Ovary (tissue), 9 donors: ENCODE measurements around the gene ALKBH5. TPM values are rescaled to one million over a fixed set of nuclear protein-coding genes. Genes with fewer than 3 reads are reported as not detected.

Source experiments
- DNase-seq, 5 donors: peaks; one replicate each; pipeline ENCODE4 v3.0.0-alpha.2; 2019 to 2020
- H3K27ac ChIP-seq, 2 donors: fragments of 200-600 bp; one replicate each; pipeline versions ENCODE4 v1.5.1 to v1.8.0; 2019 to 2022
- H3K27me3 ChIP-seq: fragments of 200-600 bp; one replicate; pipeline ENCODE4 v1.8.0; 2022
- H3K36me3 ChIP-seq: fragments of 200-600 bp; sonication (generic); one replicate; pipeline ENCODE4 v1.5.1; 2019
- H3K4me1 ChIP-seq: one replicate; pipeline ENCODE4 v1.8.1; 2013; ENCODE audit warnings: mild to moderate bottlenecking, moderate library complexity; ENCODE audit not compliant: insufficient read depth
- H3K4me3 ChIP-seq: fragments of 200-600 bp; sonication (generic); one replicate; pipeline ENCODE4 v1.5.1; 2017
- H3K9me3 ChIP-seq, 2 donors: fragments of 200-600 bp in 1 of 2; sonication (generic) in 1 of 2; one replicate each; pipeline versions ENCODE4 v1.5.1 to v1.8.1; 2013 to 2019; ENCODE audit warnings: mild to moderate bottlenecking in 1 of 2, moderate library complexity in 1 of 2
- EP300 ChIP-seq: sonication (generic); formaldehyde crosslinking; IDR thresholded peaks from one replicate; pipeline ENCODE4 v1.6.1; 2017; ENCODE audit warnings: antibody characterized with exemption
- POLR2A ChIP-seq: fragments of 450-650 bp; IDR thresholded peaks from one replicate; pipeline ENCODE4 v1.6.1; 2017; ENCODE audit warnings: antibody characterized with exemption, mild to moderate bottlenecking, moderate library complexity
- WGBS, 3 donors: extraction: QIAGEN DNeasy Blood & Tissue Kit in 1 of 3; methylation state at CpG; one replicate each; pipeline versions ENCODE4 v1.1.5 to v1.1.7; 2013 to 2017; 5-methylcytosine and 5-hydroxymethylcytosine counted together
- intact Hi-C, 4 donors: fragments of 100-400 bp; cut with DNase I; formaldehyde crosslinking; loops; one replicate each; pipeline versions ENCODE4 v1.11.0 to v1.15.1; 2022 to 2023
- polyA plus RNA-seq, 2 donors: library from polyadenylated mRNA; stranded (reverse); fragments of 200-250 nt in 1 of 2; fragments of 350-450 nt in 1 of 2; fragmentation: Illumina TruSeq in 1 of 2; extraction: RNeasy Lipid Tissue Mini Kit (QIAGEN cat#74804) in 1 of 2; gene quantifications; one replicate each; pipeline ENCODE4 v1.2.3, GENCODE V29; 2013 to 2014
- total RNA-seq, 7 donors: library from RNA; depleted of rRNA in 2 of 7; stranded (reverse); fragments of >200 nt in 2 of 7; fragmentation: NEBNext Ultra II Directional in 3 of 7; extraction: Animal tissue kit (Norgen Biotek cat#: 25700) in 3 of 7; gene quantifications; one replicate each; pipeline versions ENCODE4 v1.1.0 to v1.2.4, GENCODE V29; 2016 to 2023
- TF ChIP-seq, protein P1 (sequence below), 3 donors: fragments of 450-650 bp in 2 of 3; fragments of 200-600 bp in 1 of 3; IDR thresholded peaks; one replicate each; pipeline versions ENCODE4 v1.5.1 to v1.8.0; 2016 to 2022; ENCODE audit warnings: antibody characterized with exemption in 3 of 3, mild to moderate bottlenecking in 1 of 3
- donor health status: DM: no; HTN: no; CAD: no; lungs with moderate emphysema.
- donor health status: DM: no; HTN: no; CAD: no.
- donor health status: Bipolar disorder and iron deficiency.
- donor health status: DM: yes; HTN: yes; CAD: no.
- donor health status: DM: no; HTN: no; CAD: no.
- donor health status: DM: yes; HTN: yes; CAD: no.

Gene ALKBH5
- total and polyA plus RNA-seq, 9 donors, result 39.6 to 137 (median 102) TPM

DNA sequence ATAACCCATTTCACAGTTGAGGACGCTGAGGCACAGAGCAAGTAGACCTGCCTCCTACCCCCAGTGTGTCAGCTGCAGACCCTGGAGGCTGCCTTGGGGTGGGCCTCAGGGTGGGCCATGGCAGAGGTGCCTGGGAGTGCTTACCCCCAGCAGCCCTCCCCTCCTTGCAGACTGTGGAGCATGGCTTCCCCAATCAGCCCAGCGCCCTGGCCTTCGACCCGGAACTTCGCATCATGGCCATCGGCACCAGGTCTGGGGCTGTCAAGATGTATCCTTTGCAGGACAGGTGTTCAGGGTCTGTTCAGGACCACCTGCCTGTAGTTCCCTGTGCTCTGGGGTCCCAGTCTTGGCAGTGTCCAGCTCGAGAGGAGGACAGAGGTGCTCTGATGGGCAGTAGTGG is 46.1 kb downstream of the ALKBH5 start:
- intact Hi-C loops, result loop anchor here in 1 of 4 donors (5.0 to 10.0 kb wide), 2 partner anchors 42 to 75 kb away; no protein-coding TSS in a partner anchor
- TF ChIP-seq EP300 (no peak), POLR2A (no peak)
- TF ChIP-seq, protein P1, sequence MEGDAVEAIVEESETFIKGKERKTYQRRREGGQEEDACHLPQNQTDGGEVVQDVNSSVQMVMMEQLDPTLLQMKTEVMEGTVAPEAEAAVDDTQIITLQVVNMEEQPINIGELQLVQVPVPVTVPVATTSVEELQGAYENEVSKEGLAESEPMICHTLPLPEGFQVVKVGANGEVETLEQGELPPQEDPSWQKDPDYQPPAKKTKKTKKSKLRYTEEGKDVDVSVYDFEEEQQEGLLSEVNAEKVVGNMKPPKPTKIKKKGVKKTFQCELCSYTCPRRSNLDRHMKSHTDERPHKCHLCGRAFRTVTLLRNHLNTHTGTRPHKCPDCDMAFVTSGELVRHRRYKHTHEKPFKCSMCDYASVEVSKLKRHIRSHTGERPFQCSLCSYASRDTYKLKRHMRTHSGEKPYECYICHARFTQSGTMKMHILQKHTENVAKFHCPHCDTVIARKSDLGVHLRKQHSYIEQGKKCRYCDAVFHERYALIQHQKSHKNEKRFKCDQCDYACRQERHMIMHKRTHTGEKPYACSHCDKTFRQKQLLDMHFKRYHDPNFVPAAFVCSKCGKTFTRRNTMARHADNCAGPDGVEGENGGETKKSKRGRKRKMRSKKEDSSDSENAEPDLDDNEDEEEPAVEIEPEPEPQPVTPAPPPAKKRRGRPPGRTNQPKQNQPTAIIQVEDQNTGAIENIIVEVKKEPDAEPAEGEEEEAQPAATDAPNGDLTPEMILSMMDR (IDR thresholded peaks at IDR 0.05), result no peak
- H3K27ac ChIP-seq, result no peak overlapping the region
- no peak overlapping the region for H3K4me3 ChIP-seq
- WGBS, 3 donors, result 87 to 90% (median 88%) methylated on average over 7 of the region's 7 CpGs
- no peaks in the 10 kb centered on the region for H3K36me3 ChIP-seq
- H3K4me1 ChIP-seq, result peaks cover 3% of the 10 kb centered on the region
- H3K27me3 ChIP-seq, result no peaks in the 10 kb centered on the region
- no peaks in the 10 kb centered on the region for H3K9me3 ChIP-seq
- no peak for DNase-seq

DNA sequence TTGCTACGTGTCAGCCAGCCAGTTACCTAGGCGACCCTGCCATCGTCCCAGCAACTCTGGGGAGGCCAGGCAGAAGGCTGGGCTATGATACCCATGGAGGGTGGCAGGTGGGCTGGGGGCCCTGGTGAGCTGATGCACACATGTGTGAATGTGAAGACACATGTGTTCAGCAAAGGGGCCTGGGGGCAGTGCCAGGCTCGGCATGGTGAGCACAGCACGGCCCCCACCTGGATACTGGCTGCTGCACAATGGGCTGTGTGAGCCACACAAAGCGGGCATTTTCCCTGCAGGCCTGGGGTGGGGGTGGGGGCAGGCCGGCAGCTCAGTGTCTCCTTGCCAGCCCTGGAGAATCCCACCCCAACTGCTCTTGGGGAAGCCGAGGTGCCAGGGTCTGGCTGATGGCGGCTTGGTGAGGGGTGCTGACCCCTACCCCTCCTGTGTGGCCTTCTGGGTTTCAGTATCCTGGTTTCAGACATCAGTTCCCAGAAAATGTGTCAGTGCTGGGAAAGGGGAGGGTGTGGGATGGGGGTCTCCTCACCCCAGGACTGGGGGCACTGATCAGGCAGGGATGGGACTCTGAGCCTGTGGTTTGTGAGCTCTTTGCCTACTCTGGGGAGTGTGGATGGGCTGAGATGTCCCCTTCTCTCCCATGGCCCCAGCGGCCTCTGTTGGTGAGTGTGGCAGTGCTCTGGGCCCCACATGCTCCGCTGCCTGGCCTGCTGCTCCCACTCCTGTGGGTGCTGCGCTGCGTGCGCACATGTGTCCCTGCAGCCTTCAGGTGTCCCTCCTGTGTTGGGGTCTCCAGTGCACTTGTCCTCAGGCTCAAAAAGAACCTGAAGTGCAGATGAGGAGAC is 46.9 kb downstream of the ALKBH5 start:
- no peak for DNase-seq
- TF ChIP-seq POLR2A (no peak), EP300 (no peak)
- TF ChIP-seq, protein P1 (IDR thresholded peaks at IDR 0.05), result no peak

DNA sequence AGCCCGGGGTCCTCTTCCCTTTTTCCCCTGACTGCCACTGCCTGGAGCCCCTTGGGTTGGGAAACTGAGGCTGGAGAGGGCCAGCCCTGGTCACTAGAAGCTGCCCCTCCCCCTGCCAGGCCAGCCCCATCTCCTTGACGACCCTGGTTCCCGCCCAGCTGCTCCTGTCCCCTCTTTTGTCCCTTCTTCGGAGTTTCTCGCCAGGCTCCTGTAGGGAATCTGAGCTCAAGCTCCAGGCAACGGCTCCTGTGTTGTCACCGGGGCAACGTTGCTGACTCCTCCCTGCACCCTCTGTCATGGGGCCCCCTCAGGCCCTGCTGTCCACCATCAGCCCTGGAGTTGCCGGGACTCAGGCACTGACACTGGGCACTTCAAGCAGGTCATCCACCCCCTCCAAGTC is 47.5 kb downstream of the ALKBH5 start:
- Histone ChIP-seq H3K27me3 (no peaks in the 10 kb centered on the region), H3K36me3 (no peaks in the 10 kb centered on the region), H3K27ac (no peak overlapping the region), H3K9me3 (no peaks in the 10 kb centered on the region), H3K4me1 (peaks cover 3% of the 10 kb centered on the region), H3K4me3 (no peak overlapping the region)
- TF ChIP-seq POLR2A (no peak), EP300 (no peak)
- TF ChIP-seq, protein P1 (IDR thresholded peaks at IDR 0.05), result no peak
- intact Hi-C loops, result no loop called here
- DNase-seq, result no peak
- 65 to 73% (median 66%) methylated on average over 9 of the region's 9 CpGs for WGBS, 3 donors

More for the DNA sequence above, 46.9 kb downstream of the ALKBH5 start:
- H3K4me1 ChIP-seq, result peaks cover 3% of the 10 kb centered on the region
- intact Hi-C loops, result no loop called here
- no peaks in the 10 kb centered on the region for H3K9me3 ChIP-seq
- H3K36me3 ChIP-seq, result no peaks in the 10 kb centered on the region
- no peak overlapping the region for H3K27ac ChIP-seq
- no peak overlapping the region for H3K4me3 ChIP-seq
- WGBS, 3 donors, result 73 to 84% (median 83%) methylated on average over 11 to 14 of the region's 14 CpGs
- H3K27me3 ChIP-seq, result no peaks in the 10 kb centered on the region

DNA sequence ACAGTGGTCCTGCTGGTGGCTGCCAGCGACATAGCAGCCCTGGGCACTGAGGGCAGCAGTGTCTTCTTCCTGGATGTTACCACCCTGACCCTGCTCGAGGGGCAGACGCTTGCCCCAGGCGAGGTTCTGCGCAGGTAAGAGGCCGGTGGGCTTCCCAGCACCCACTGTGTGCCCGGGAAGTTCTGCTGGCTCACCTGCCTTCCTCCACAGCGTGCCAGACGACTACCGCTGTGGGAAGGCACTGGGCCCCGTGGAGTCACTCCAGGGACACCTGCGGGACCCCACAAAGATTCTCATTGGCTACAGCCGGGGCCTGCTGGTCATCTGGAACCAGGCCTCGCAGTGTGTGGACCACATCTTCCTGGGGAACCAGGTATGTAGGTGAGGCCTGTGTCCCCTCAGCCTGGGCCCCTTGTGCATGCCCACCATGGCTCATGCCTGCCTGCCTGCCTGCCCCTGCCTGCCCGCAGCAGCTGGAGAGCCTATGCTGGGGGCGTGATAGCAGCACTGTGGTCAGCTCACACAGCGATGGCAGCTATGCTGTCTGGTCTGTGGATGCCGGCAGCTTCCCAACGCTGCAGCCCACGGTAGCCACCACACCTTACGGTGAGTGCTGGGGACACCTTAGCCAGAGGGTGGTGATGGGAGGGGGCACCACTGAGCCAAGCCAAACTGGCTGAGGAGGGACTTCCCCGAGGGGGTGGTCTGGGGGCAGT is 50.3 kb downstream of the ALKBH5 start:
- no peaks in the 10 kb centered on the region for H3K9me3 ChIP-seq
- no peaks in the 10 kb centered on the region for H3K4me1 ChIP-seq
- DNase-seq, result no peak
- H3K27me3 ChIP-seq, result no peaks in the 10 kb centered on the region
- WGBS, 3 donors, result 89 to 92% (median 90%) methylated on average over 20 to 22 of the region's 22 CpGs
- H3K36me3 ChIP-seq, result no peaks in the 10 kb centered on the region
- intact Hi-C loops, result no loop called here
- H3K27ac ChIP-seq, result no peak overlapping the region
- H3K4me3 ChIP-seq, result no peak overlapping the region
- TF ChIP-seq EP300, result no peak
- no peak for TF ChIP-seq POLR2A
- TF ChIP-seq, protein P1 (IDR thresholded peaks at IDR 0.05), result no peak
